Endodermal cell (in vitro differentiated cells): ENCODE measurements around the gene DUOX1. TPM values are rescaled to one million over a fixed set of nuclear protein-coding genes. Genes with fewer than 3 reads are reported as not detected.
A peak's percentile ranks its signal among the peaks of the same experiment; 100 is the strongest.

Experiments
- DNase-seq: peaks from one replicate; pipeline ENCODE4 v3.0.0-alpha.2; 2017
- H3K27ac ChIP-seq: 2 replicates; pipeline ENCODE4 v1.5.1; 2013; ENCODE audit warnings: mild to moderate bottlenecking, low read depth, low read length, moderate library complexity
- H3K27me3 ChIP-seq: 2 replicates; pipeline ENCODE4 v1.6.1; 2013; ENCODE audit warnings: mild to moderate bottlenecking, low read length, moderate library complexity; ENCODE audit not compliant: insufficient read depth, control insufficient read depth, poor library complexity, severe bottlenecking
- H3K36me3 ChIP-seq: 2 replicates; pipeline ENCODE4 v1.7.0; 2013; ENCODE audit warnings: mild to moderate bottlenecking, low read length, moderate library complexity; ENCODE audit not compliant: control insufficient read depth, insufficient read depth
- H3K4me1 ChIP-seq: one replicate; pipeline ENCODE4 v1.7.0; 2013; ENCODE audit warnings: low read length; ENCODE audit not compliant: control insufficient read depth, insufficient read depth
- H3K4me3 ChIP-seq: 2 replicates; pipeline ENCODE4 v1.5.1; 2013; ENCODE audit warnings: mild to moderate bottlenecking, low read length, moderate library complexity
- H3K9ac ChIP-seq: 2 replicates; pipeline ENCODE4 v1.6.1; 2013; ENCODE audit warnings: mild to moderate bottlenecking, low read length, moderate library complexity; ENCODE audit not compliant: poor library complexity, severe bottlenecking; ENCODE audit errors: extremely low read depth
- H3K9me3 ChIP-seq: 2 replicates; pipeline ENCODE4 v1.6.1; 2013; ENCODE audit warnings: mild to moderate bottlenecking, low read length, moderate library complexity; ENCODE audit not compliant: control insufficient read depth
- H3K27ac Mint-ChIP-seq: 2 replicates; pipeline ENCODE4 v1.8.0; 2020; ENCODE audit warnings: mixed read lengths
- H3K27me3 Mint-ChIP-seq: 2 replicates; pipeline ENCODE4 v1.8.0; 2021; ENCODE audit warnings: mild to moderate bottlenecking, mixed read lengths; ENCODE audit not compliant: insufficient read depth
- H3K36me3 Mint-ChIP-seq: 2 replicates; pipeline ENCODE4 v1.8.0; 2020; ENCODE audit warnings: low read depth, mixed read lengths
- H3K4me1 Mint-ChIP-seq: 2 replicates; pipeline ENCODE4 v1.8.0; 2020; ENCODE audit warnings: mixed read lengths
- H3K4me3 Mint-ChIP-seq: 2 replicates; pipeline ENCODE4 v1.8.0; 2020; ENCODE audit warnings: mild to moderate bottlenecking, moderate library complexity, mixed read lengths
- H3K9me3 Mint-ChIP-seq: 2 replicates; pipeline ENCODE4 v1.8.0; 2020; ENCODE audit warnings: mild to moderate bottlenecking, mixed read lengths
- CTCF ChIP-seq: fragments of 200-600 bp; sonication (generic); conservative IDR thresholded peaks from 2 replicates; pipeline ENCODE4 v1.5.0; 2021; ENCODE audit warnings: antibody characterized with exemption, mild to moderate bottlenecking
- WGBS, 2 experiments: methylation state at CpG; one replicate each; pipeline versions ENCODE4 v1.1.5 to v1.1.7; 2013; ENCODE audit warnings: missing lambda C conversion rate in 2 of 2, mixed read lengths in 1 of 2; ENCODE audit not compliant: insufficient coverage in 1 of 2, insufficient read length in 1 of 2; 5-methylcytosine and 5-hydroxymethylcytosine counted together
- total RNA-seq, 2 donors: library from RNA; stranded (reverse); fragmentation: NEBNext Ultra II Directional in 1 of 2; extraction: Animal tissue kit (Norgen Biotek cat#: 25700) in 1 of 2; gene quantifications; 2 replicates in 1 of 2; 3 replicates in 1 of 2; pipeline ENCODE4 v1.2.1, GENCODE V29; 2021

The DUOX1 gene
- total RNA-seq, 2 donors from 2014 or later = 1.2 to 1.9 TPM

GRCh38 chr15:45110256-45110820 is 19.5 kb upstream of the DUOX1 start:
- Histone ChIP-seq H3K4me3 (no peak overlapping the region), H3K9ac (no peak overlapping the region), H3K27me3 (peaks cover 91% of the 10 kb centered on the region), H3K27ac (no peak overlapping the region), H3K4me1 (no peaks in the 10 kb centered on the region), H3K9me3 (no peaks in the 10 kb centered on the region), H3K36me3 (no peaks in the 10 kb centered on the region)
- Mint-ChIP-seq H3K27ac (no peak overlapping the region), H3K4me3 (no peak overlapping the region), H3K9me3 (no peaks in the 10 kb centered on the region), H3K4me1 (peaks cover 16% of the 10 kb centered on the region), H3K27me3 (peaks cover 80% of the 10 kb centered on the region), H3K36me3 (no peaks in the 10 kb centered on the region)
- 84 to 89% methylated on average over 6 to 10 of the region's 11 CpGs for WGBS, 2 experiments
- no peak for DNase-seq
- peak; percentile 55 for TF ChIP-seq CTCF

GRCh38 chr15:45111390-45112142 is 18.2 kb upstream of the DUOX1 start:
- DNase-seq = peak; percentile 66
- Mint-ChIP-seq H3K4me1 (peaks cover 16% of the 10 kb centered on the region), H3K36me3 (no peaks in the 10 kb centered on the region), H3K27me3 (peaks cover 80% of the 10 kb centered on the region), H3K9me3 (no peaks in the 10 kb centered on the region), H3K4me3 (peak overlapping the region; percentile 51), H3K27ac (no peak overlapping the region)
- peaks cover 91% of the 10 kb centered on the region for H3K27me3 ChIP-seq
- 41 to 55% methylated on average over 25 to 67 of the region's 71 CpGs for WGBS, 2 experiments
- H3K27ac ChIP-seq = no peak overlapping the region
- no peak overlapping the region for H3K4me3 ChIP-seq
- no peaks in the 10 kb centered on the region for H3K4me1 ChIP-seq
- no peaks in the 10 kb centered on the region for H3K36me3 ChIP-seq
- no peak for TF ChIP-seq CTCF
- no peaks in the 10 kb centered on the region for H3K9me3 ChIP-seq
- H3K9ac ChIP-seq = no peak overlapping the region

GRCh38 chr15:45112143-45112590 is 17.6 kb upstream of the DUOX1 start:
- no peaks in the 10 kb centered on the region for H3K9me3 Mint-ChIP-seq
- H3K27ac Mint-ChIP-seq = no peak overlapping the region
- peaks cover 16% of the 10 kb centered on the region for H3K4me1 Mint-ChIP-seq
- Histone ChIP-seq H3K4me1 (no peaks in the 10 kb centered on the region), H3K9ac (peak overlapping the region; percentile 1), H3K4me3 (peak overlapping the region; percentile 67), H3K27ac (no peak overlapping the region), H3K27me3 (peaks cover 91% of the 10 kb centered on the region), H3K9me3 (no peaks in the 10 kb centered on the region), H3K36me3 (no peaks in the 10 kb centered on the region)
- no peak for TF ChIP-seq CTCF
- peak overlapping the region; percentile 51 for H3K4me3 Mint-ChIP-seq
- WGBS, 2 experiments = 0 to 24% methylated on average over 3 to 13 of the region's 13 CpGs
- H3K27me3 Mint-ChIP-seq = peaks cover 81% of the 10 kb centered on the region
- H3K36me3 Mint-ChIP-seq = no peaks in the 10 kb centered on the region
- no peak for DNase-seq
